Panc1 (cell line): ENCODE measurements around the gene SYCE3.

Experiments used
- SIN3A ChIP-seq: IDR thresholded peaks from 2 replicates; pipeline ENCODE4 v1.6.1; 2012; ENCODE audit warnings: low read depth, mild to moderate bottlenecking, low read length, moderate library complexity, borderline replicate concordance; ENCODE audit not compliant: insufficient read depth
- TCF7L2 ChIP-seq: IDR thresholded peaks from 2 replicates; pipeline ENCODE4 v1.6.1; 2011; ENCODE audit warnings: mild to moderate bottlenecking, low read depth, low read length, inconsistent platforms
- TF ChIP-seq, protein P1 (sequence below): fragments of 450-650 bp; IDR thresholded peaks from 2 replicates; pipeline ENCODE4 v1.5.1; 2017; ENCODE audit warnings: mild to moderate bottlenecking
- TF ChIP-seq, protein P2 (sequence below), 2 experiments: IDR thresholded peaks; 2 replicates each; pipeline ENCODE4 v1.6.1; 2011 to 2012; ENCODE audit warnings: low read depth in 2 of 2, control low read depth in 1 of 2, low read length in 1 of 2, mild to moderate bottlenecking in 1 of 2, moderate library complexity in 1 of 2; ENCODE audit not compliant: insufficient read depth in 1 of 2

DNA sequence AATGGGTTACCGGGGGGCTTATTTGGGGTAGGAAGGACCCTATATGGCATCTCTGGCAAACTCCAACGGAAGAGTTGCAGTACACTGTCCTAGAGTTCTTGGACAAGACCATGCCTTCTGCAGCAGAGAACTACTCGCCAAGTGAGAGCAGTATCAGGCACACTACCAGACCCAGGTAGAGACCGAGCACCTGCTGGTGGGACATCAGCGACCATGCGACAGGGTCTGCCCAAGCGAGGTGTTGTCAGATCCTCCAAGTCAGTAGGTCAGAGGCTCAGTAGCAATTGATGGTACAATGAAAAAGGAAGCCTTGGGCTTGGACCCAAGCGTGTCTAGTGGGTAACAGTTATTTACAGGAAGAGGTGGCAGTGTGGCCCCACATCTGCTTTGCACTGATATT lies 23.1 kb upstream of the SYCE3 start:
- TF ChIP-seq, protein P1, sequence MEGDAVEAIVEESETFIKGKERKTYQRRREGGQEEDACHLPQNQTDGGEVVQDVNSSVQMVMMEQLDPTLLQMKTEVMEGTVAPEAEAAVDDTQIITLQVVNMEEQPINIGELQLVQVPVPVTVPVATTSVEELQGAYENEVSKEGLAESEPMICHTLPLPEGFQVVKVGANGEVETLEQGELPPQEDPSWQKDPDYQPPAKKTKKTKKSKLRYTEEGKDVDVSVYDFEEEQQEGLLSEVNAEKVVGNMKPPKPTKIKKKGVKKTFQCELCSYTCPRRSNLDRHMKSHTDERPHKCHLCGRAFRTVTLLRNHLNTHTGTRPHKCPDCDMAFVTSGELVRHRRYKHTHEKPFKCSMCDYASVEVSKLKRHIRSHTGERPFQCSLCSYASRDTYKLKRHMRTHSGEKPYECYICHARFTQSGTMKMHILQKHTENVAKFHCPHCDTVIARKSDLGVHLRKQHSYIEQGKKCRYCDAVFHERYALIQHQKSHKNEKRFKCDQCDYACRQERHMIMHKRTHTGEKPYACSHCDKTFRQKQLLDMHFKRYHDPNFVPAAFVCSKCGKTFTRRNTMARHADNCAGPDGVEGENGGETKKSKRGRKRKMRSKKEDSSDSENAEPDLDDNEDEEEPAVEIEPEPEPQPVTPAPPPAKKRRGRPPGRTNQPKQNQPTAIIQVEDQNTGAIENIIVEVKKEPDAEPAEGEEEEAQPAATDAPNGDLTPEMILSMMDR, result no peak
- no peak for TF ChIP-seq SIN3A
- TF ChIP-seq TCF7L2, result no peak
- TF ChIP-seq, protein P2, sequence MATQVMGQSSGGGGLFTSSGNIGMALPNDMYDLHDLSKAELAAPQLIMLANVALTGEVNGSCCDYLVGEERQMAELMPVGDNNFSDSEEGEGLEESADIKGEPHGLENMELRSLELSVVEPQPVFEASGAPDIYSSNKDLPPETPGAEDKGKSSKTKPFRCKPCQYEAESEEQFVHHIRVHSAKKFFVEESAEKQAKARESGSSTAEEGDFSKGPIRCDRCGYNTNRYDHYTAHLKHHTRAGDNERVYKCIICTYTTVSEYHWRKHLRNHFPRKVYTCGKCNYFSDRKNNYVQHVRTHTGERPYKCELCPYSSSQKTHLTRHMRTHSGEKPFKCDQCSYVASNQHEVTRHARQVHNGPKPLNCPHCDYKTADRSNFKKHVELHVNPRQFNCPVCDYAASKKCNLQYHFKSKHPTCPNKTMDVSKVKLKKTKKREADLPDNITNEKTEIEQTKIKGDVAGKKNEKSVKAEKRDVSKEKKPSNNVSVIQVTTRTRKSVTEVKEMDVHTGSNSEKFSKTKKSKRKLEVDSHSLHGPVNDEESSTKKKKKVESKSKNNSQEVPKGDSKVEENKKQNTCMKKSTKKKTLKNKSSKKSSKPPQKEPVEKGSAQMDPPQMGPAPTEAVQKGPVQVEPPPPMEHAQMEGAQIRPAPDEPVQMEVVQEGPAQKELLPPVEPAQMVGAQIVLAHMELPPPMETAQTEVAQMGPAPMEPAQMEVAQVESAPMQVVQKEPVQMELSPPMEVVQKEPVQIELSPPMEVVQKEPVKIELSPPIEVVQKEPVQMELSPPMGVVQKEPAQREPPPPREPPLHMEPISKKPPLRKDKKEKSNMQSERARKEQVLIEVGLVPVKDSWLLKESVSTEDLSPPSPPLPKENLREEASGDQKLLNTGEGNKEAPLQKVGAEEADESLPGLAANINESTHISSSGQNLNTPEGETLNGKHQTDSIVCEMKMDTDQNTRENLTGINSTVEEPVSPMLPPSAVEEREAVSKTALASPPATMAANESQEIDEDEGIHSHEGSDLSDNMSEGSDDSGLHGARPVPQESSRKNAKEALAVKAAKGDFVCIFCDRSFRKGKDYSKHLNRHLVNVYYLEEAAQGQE (IDR thresholded peaks at IDR 0.05; ENCODE audit: insufficient read depth in 1 of 2, low read depth in 2 of 2, low read length in 1 of 2), result no peak
